Activated CD4-positive, alpha-beta T cell treated with anti-CD3 and anti-CD28 coated beads, Interleukin-2, amount 50 U/mL, for 16 hours (primary cell): Measurements from ENCODE around the gene ZBTB47.

ENCODE experiments used
- DNase-seq: peaks from one replicate; pipeline ENCODE4 v3.0.0-alpha.2; 2020

The ZBTB47 gene

GRCh38 chr3:42701371-42702065 is 48.0 kb downstream of the ZBTB47 start:
- DNase-seq: peak; percentile 44

- DNase-seq: no peak
These were observed 48.8 kb downstream of the ZBTB47 start, which contains the start of gene HHATL for GRCh38 chr3:42702066-42702951. Gene HHATL, minus strand, starts transcription at chr3:42702798. Its CDS starts 1,972 bp downstream, at chr3:42700826.

DNA sequence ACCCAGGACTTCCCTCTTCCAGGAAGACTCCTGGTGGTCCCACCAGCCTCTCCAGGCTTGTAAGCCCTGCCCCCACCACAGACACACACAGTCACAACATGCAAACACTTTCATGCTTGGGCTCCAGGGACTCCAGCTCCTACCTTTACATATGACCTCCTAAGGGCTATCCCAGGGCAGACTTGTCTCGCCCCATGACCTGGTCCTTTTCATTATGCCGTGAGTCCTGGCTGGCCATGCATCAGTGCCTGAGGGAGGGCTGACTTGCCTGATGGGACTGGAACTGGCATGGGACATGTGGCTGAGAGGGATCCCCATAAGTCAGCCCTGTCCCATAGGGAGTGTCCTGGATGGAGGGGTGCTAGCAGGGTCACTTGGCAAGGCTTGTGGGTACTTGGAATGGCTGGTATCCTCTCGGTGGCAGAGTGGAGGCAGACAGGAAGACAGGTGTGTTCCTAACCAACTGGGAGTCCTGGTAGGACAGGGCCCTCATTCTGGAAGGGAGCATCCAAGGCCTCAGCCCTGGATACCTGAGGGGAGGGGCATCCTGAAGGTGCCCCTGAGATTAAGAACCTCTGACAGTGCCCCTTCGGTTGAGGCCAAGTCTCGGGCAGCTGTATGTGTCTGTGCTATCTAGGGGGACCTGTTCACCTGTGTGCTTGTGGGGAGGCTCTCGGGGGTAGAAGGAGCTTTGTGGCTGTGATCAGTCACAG is 49.6 kb downstream of the ZBTB47 start:
- DNase-seq: no peak

DNA sequence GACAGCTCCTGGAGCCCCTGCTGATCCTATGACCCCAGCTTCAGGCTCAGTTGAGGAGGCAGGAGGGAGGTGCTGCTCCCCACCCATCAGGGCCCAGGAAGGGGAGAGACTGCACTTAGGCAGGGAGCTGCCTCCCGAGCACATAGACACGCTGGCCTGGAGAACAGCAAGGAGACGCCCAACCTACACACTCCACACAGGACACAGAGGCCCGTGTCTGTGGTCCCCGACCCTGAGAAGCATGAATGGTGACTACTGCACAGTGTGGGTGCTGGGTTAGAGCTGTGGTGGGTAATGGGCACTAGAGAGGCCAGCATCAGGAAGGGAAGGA is 50.2 kb downstream of the ZBTB47 start:
- no peak for DNase-seq

DNA sequence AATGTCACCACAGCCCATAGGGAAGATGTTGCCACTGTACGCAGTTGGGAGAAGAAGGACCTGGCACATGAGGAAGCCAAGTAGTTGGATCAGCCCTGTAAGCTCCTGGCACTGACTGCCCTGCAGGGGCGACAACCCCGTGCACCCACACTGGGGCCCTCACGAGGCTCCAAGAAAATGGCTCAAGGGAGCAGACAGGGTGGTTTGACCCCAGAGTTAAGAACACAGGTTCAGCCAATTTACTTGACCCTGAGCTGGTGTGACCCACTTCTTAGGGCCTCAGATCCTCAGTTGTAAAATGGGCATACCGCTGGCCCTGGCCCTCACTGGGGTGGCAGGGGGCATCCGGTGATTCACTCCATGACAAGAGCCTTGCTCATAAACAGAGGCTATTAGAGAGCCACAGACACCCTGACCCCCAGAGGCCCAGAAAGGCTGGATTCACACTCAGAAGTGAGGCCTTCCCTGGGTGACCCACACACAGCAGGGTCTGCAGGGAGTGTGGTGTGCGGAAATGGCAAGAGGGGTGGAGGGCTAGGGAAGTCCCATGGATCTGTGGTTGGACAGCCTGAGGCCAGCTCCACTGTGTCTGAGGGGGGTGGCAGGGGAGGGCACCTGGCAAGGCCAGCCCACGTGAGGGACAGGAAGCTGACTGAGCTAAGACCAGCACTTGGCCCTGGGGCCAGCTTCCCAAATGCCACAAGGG is 50.8 kb downstream of the ZBTB47 start:
- no peak for DNase-seq

DNA sequence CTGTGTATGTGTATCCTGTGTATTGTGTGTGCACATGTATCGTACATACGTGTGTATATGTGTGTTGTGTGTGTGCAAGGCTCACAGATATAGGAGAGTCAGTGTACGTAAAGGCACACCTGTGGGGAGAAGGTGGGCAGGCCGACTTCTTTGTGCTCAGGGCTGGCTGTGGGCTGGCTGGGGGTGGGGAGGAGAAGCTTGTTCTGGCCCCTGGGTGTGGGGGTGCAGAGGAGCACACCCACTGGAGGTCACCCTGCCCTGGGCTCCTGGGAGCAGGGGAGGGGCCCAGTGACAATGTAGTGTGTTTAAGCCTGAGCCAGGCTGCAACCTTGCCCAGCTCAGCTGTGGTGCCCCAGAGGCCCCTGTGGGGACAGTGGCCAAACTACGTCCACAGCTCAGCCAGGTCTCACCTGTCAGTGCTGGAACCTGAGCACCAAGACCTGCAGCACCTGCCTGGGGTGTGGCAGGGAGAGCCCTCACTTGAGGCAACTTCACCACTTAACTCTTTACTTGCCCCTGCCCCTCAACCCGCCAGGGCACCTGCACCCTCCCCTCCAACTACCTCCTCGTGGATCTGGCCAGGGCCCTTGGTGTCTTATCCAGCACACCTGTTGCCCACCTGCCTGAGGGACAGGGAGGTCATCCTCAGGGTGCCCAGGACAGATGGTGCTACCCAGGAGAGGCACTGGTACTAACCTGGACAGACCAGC is 51.7 kb downstream of the ZBTB47 start:
- no peak for DNase-seq

GRCh38 chr3:42705962-42706585 is 52.6 kb downstream of the ZBTB47 start:
- no peak for DNase-seq

DNA sequence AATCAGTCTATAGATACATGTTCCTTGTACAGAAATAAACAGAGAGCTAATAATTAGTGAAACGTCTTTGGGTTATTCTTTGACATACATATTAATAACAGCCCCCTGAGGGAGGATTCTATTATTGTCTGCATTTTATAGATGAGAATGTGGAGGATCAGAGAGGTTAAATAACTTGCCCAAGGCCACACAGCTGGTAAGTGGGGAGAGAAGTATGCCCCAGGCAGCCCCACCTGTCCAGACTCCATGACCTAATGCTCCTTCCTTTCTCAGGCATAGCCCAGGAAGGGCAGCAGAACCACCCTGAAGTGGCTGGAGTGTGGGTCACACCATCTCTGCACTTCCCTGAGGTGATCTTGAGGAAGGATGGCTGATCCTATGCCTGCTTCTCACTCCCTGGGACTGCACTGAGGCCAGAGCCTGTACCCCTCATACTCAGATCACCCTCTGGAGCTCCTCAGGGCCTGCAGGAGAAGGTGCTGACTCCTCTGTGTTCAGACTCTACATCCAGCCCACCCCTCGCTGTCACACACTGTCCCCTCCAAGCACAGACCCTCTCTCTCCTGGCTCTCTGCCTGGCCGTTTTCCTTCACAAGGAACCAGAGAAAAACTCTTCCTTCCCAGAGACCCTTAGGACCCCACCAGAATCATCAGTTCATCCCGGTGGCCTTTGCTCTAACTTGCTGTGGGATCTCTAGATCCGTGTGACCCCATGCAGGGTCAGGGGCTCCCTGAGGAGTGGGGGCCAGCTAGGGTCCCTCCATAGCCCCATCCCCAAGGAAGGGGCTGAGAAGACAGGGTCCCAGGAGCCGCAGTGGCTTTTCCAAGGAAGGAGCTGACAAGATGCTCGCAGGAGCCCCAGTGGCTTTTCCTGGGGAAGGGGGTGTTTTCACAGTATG is 53.5 kb downstream of the ZBTB47 start:
- no peak for DNase-seq

- DNase-seq: no peak
These were observed 54.3 kb downstream of the ZBTB47 start for GRCh38 chr3:42707620-42708355.

- DNase-seq: no peak
These were observed 55.2 kb downstream of the ZBTB47 start for GRCh38 chr3:42708611-42709151.

DNA sequence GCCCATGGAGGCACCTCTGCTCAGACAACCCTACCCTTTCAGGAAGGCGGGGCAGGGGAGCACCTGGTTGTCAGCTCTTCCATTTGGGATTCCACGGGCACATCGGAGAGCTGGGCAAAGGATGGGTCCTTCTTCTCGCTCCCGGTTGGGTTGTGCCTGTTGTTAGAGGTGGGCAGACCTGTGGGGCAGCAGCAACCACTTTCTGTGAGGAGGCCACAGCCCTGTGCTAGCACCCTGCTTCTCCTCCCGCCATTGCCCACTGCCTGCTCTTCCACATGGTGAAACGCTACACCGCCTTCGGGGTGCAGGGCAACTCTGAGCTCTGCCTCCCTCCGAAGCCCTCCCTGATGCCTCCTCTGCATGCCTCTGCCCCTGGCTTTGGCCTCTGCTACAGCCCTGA is 56.1 kb downstream of the ZBTB47 start:
- DNase-seq: no peak

GRCh38 chr3:42710323-42711021 is 57.0 kb downstream of the ZBTB47 start:
- DNase-seq: no peak

GRCh38 chr3:42711491-42712343 is 58.2 kb downstream of the ZBTB47 start:
- DNase-seq: no peak

DNA sequence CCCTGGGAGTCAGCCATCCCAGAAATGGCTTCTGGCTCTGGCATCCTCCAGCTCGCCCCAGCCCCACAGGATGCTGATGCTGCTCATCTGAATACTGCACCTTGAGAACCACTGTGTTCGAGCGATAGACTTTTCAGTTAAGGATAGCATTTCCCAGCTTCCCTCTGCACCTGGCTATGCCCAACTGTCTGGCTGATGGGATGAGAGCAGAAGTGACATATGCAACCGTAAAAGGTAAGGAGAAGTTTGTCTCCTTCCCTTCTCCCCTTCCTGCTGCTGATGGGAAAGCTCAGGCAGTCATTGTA is 58.8 kb downstream of the ZBTB47 start:
- no peak for DNase-seq

DNA sequence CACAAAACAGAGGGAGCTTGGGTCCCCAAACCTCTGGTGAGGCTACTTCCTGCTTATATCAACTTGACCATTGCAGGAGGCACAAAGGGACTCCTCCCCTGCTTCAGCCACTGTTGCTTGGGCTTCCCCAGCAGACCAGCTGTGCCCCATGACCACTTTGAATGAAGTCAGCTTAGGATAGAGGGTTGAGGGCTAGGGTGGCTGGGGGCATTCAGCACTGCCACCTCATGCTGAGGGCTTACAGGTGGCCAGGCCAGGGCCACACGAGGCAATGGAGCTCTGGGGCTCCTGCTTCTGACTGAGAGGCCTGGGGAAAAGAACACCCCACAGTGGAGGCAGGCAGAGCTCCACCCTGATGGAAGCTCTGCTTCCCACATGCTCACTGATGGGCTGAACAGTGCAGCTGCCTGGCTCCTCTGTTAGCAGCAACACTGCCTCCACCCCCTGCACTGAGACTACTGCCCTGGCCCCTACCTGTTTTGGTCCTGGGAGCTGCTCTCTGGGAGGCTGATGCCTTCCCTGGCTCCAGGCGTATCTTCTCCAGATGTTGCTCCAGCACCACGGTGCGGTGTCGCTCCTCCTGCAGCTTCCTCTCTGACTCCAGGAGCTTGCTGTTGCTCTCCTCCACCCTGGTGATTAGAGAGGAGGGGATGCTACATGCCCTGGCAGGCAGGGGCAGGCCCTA is 59.3 kb downstream of the ZBTB47 start:
- DNase-seq: no peak

DNA sequence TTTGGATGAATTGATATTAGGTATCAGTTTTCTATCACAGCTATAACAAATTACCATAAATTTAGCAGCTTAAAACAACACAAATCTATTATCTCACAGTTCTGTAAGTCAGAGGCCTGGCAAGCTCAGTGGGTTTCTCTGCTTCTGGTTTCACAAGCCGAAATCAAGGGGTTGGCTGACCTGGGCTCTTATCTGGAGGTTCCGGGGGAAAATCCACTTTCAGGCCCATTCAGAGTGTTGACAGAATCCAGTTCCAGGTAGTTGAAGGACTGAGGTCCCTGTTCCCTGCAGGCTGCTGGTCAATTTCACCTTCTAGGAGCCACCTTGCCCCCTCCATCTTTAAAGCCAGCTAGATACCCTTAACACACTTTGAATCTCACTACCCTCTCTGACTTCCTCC is 60.2 kb downstream of the ZBTB47 start:
- DNase-seq: no peak

DNA sequence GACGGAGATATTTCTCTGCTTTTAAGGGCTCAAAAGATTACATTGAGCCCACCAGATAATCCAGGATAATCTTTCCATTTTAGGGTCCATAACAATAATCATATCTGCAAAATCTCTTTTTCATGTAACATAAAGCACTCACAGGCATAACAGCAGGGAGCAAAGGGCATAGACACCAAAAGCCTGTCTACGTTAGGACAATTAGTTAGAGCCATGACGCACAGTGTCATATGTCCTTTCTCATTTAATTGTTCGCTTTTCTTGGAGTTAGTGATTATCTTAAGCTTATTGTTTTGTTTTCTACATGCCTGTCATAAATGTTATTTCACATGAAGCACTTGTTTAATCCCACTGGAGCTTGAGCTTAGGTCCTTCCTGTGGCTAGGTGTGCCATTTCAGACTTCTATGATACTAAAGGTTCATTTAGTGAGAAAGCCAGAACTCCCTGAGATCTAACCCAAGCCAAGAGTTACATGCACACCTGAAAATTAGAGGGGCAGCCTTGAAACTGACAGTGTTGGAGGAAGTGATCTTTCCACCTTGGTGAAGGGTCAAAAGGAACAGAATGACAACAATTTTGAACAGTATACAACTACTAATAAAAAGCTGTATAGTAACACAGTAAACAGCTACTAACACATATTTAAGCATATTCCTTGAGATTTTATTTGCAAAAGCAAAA is 60.8 kb downstream of the ZBTB47 start:
- DNase-seq: no peak
